ENCODE measurements around the gene MS4A12. TPM values are rescaled to one million over a fixed set of nuclear protein-coding genes. Genes with fewer than 3 reads are reported as not detected.
"Not testable (repeated sequence)": the region's sequence is repeated elsewhere in the genome, so short reads cannot be mapped to it uniquely, and the experiment has no call there.

Gene MS4A12
- total RNA-seq, 4 donors from 2014 or later = not detected

DNA sequence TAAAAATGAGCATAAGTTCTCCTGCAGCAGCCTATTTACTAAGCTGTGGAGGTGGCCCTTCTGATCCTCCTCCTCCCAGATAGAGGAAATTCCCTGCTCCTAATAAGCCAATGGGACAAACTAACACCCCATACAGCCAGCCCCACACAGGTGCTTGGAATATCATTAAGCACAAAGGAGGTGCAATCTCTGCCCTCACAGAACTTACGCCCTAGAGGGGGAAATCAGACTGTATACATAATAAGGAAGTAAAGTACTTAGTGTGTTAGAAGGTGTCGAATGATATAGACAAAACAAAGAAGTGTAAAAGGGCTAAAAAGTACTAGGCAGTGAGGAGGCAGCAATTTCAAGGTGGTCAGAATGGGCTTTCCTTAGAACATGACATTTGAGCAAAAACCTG is 5.8 kb downstream of the MS4A12 start:
- ATAC-seq (ENCODE audit: low FRiP score) (no peak), DNase-seq (ENCODE audit: low spot score) (no peak)
- TF ChIP-seq, protein P1, sequence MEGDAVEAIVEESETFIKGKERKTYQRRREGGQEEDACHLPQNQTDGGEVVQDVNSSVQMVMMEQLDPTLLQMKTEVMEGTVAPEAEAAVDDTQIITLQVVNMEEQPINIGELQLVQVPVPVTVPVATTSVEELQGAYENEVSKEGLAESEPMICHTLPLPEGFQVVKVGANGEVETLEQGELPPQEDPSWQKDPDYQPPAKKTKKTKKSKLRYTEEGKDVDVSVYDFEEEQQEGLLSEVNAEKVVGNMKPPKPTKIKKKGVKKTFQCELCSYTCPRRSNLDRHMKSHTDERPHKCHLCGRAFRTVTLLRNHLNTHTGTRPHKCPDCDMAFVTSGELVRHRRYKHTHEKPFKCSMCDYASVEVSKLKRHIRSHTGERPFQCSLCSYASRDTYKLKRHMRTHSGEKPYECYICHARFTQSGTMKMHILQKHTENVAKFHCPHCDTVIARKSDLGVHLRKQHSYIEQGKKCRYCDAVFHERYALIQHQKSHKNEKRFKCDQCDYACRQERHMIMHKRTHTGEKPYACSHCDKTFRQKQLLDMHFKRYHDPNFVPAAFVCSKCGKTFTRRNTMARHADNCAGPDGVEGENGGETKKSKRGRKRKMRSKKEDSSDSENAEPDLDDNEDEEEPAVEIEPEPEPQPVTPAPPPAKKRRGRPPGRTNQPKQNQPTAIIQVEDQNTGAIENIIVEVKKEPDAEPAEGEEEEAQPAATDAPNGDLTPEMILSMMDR (IDR thresholded peaks at IDR 0.05) = no peak

DNA sequence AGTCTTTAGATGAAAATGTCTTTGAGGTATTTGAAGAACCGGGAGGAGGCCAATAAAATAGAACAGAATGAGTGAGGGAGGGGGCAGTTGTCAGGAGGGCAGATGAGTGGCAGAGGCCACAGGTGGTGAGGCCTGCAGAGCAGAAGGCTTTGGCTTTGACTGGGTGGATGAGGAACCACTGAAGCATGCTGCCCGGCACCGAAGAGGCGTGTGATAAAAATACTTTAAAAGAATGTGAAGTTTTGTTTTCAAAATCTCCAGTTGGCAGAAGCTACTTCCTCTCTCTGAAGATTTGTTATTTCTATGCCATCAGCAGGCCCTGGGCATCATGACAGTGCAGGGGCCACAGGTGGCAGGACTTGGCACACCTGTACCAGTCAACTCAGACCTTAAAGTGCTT is 6.3 kb downstream of the MS4A12 start:
- DNase-seq (ENCODE audit: low spot score) = no peak
- ATAC-seq (ENCODE audit: low FRiP score) = no peak
- TF ChIP-seq, protein P1 (IDR thresholded peaks at IDR 0.05) = no peak

DNA sequence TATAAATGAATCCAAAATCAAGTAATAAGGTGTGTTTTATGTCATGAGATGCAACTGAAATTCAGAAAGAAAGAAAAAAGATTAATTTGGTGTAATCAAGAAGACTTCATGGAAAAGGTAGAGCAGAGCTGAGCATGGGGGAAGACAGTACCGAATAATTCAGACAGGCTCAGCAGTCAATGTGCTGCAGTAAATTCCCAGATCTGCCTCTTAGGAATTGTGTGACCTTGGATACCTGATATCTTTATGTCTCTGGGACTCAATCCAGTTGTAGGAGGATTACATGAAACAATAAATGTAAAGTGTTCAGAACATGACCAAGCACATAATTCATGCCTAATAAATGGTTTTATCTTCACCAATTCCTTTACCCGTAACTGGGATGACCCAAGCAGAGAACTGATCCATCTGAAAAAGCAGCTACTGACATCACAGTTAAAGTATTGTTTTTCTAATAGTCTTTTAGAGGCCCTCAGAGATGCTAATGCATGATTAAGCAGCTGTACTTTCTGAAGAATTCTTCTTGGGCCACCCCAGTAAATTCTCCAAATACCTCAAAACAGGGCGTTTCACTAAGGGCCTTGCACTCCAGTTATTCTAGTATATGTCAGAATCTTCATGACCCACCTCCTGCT is 7.8 kb downstream of the MS4A12 start:
- no peak for DNase-seq (ENCODE audit: low spot score)
- TF ChIP-seq, protein P1 (IDR thresholded peaks at IDR 0.05) = no peak
- no peak for ATAC-seq (ENCODE audit: low FRiP score)

DNA sequence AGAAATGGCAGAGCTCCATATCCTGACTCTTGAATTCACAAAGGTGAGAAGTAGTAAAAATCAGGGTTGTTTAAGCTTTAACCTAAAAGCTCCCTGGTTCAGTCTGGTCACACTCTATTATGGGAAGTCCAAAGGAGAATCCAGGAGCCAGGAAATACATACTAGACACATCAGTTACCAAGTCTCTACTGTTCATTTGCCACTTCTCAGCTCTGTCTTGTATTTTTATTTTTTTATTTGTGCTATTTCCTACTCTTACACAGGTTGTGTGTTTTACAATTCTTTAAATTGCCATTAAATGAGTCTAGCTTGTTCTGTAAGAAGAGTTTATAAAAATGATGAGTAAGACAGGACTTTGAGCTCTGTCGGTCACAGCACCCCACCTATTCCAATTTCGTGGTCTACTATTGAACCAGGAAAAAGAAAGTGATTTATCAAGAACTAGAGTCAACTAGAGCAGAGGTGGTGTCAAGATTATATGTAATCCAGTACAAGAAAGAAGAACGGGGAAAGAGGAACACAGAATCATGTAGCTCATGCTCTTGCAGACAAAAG is 9.7 kb downstream of the MS4A12 start:
- DNase-seq (ENCODE audit: low spot score) (no peak), ATAC-seq (ENCODE audit: low FRiP score) (no peak)
- TF ChIP-seq, protein P1 (IDR thresholded peaks at IDR 0.05) = no peak

DNA sequence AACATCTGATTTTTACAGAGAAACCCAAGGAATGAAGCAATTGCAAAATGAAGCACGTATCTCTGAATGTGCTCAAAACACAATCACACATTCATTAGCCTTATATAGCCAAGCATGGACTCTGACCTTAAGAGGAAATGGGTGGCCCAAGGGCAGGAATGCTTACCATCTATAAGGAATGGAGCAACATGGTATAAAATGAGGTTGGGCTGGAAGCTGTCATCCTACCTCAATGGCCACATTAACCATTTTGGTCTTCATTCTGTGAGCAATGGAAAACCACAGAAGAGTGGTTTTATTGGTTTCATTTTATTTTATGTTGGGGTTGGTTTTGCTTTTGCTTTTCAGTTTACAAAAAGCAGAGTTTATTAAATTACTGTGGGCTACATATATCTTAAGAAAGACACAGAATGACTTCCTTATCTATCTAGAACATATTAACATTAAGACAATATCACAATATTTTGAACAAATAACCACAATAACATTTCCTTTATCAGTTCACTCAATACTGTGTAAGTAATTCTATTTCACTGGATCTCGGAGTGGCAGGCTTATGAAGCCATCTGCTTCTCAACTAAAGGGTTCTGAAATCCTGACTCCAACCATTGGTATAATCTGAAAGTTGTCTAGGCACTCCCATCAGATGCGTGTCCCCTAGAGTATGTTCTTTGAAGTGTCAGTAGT is 11.8 kb downstream of the MS4A12 start:
- no peak for DNase-seq (ENCODE audit: low spot score)
- ATAC-seq (ENCODE audit: low FRiP score) = no peak
- TF ChIP-seq, protein P1 (IDR thresholded peaks at IDR 0.05) = no peak

DNA sequence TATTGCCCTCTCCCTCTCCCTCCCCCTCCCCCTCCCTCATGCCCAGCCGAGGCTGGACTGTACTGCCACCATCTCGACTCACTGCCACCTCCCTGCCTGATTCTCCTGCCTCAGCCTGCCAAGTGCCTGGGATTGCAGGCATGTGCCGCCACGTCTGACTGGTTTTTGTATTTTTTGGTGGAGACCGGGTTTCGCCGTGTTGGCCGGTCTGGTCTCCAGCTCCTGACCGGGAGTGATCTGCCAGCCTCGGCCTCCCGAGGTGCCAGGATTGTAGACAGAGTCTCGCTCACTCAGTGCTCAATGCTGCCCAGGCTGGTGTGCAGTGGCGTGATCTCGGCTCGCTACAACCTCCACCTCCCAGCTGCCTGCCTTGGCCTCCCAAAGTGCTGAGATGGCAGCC is 17.0 kb downstream of the MS4A12 start:
- ATAC-seq (ENCODE audit: low FRiP score); DNase-seq (ENCODE audit: low spot score): not testable (repeated sequence)

DNA sequence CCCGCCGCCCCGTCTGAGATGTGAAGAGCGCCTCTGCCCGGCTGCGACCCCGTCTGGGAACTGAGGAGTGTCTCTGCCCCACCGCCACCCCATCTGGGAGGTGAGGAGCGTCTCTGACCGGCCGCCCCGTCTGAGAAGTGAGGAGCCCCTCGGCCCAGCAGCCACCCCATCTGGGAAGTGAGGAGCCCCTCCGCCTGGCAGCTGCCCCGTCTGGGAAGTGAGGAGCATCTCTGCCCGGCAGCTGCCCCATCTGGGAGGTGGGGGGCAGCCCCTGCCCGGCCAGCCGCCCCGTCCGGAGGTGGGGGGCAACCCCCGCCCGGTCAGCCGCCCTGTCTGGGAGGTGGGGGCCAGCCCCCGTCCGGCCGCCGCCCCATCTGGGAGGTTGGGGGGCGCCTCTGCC is 17.6 kb downstream of the MS4A12 start:
- DNase-seq (ENCODE audit: low spot score); ATAC-seq (ENCODE audit: low FRiP score): not testable (repeated sequence)

DNA sequence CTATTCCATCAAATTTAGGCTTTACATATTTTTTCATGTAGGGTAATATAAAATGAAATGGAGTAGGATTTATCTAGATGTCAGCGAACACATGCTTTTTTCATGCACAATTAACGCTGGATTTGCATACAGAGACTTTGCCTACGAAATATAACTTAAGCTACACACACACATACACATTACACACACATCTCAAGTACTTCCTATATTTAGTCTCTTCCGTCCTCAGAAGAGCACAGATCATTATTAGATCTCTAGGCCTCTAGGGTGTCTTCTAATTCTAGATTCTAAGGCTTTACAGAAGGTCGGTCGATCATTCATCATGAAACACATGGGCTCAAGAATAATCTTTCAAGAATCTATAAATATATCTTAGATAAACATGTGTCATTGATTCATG is 18.8 kb downstream of the MS4A12 start:
- no peak for DNase-seq (ENCODE audit: low spot score)
- no peak for ATAC-seq (ENCODE audit: low FRiP score)
- TF ChIP-seq, protein P1 (IDR thresholded peaks at IDR 0.05) = no peak

Data from omental fat pad (tissue), 4 donors.